Ovary (tissue), 9 donors: ENCODE results near the gene CCDC80. TPM values are rescaled to one million over a fixed set of nuclear protein-coding genes. Genes with fewer than 3 reads are reported as not detected.

Experiments
- DNase-seq, 5 donors: peaks; one replicate each; pipeline ENCODE4 v3.0.0-alpha.2; 2019 to 2020
- H3K27ac ChIP-seq, 2 donors: fragments of 200-600 bp; one replicate each; pipeline versions ENCODE4 v1.5.1 to v1.8.0; 2019 to 2022
- H3K27me3 ChIP-seq: fragments of 200-600 bp; one replicate; pipeline ENCODE4 v1.8.0; 2022
- H3K36me3 ChIP-seq: fragments of 200-600 bp; sonication (generic); one replicate; pipeline ENCODE4 v1.5.1; 2019
- H3K4me1 ChIP-seq: one replicate; pipeline ENCODE4 v1.8.1; 2013; ENCODE audit warnings: mild to moderate bottlenecking, moderate library complexity; ENCODE audit not compliant: insufficient read depth
- H3K4me3 ChIP-seq: fragments of 200-600 bp; sonication (generic); one replicate; pipeline ENCODE4 v1.5.1; 2017
- H3K9me3 ChIP-seq, 2 donors: fragments of 200-600 bp in 1 of 2; sonication (generic) in 1 of 2; one replicate each; pipeline versions ENCODE4 v1.5.1 to v1.8.1; 2013 to 2019; ENCODE audit warnings: mild to moderate bottlenecking in 1 of 2, moderate library complexity in 1 of 2
- CTCF ChIP-seq, 3 donors: fragments of 450-650 bp in 2 of 3; fragments of 200-600 bp in 1 of 3; IDR thresholded peaks; one replicate each; pipeline versions ENCODE4 v1.5.1 to v1.8.0; 2016 to 2022; ENCODE audit warnings: antibody characterized with exemption in 3 of 3, mild to moderate bottlenecking in 1 of 3
- EP300 ChIP-seq: sonication (generic); formaldehyde crosslinking; IDR thresholded peaks from one replicate; pipeline ENCODE4 v1.6.1; 2017; ENCODE audit warnings: antibody characterized with exemption
- POLR2A ChIP-seq: fragments of 450-650 bp; IDR thresholded peaks from one replicate; pipeline ENCODE4 v1.6.1; 2017; ENCODE audit warnings: antibody characterized with exemption, mild to moderate bottlenecking, moderate library complexity
- WGBS, 3 donors: extraction: QIAGEN DNeasy Blood & Tissue Kit in 1 of 3; methylation state at CpG; one replicate each; pipeline versions ENCODE4 v1.1.5 to v1.1.7; 2013 to 2017; 5-methylcytosine and 5-hydroxymethylcytosine counted together
- intact Hi-C, 4 donors: fragments of 100-400 bp; cut with DNase I; formaldehyde crosslinking; loops; one replicate each; pipeline versions ENCODE4 v1.11.0 to v1.15.1; 2022 to 2023
- polyA plus RNA-seq, 2 donors: library from polyadenylated mRNA; stranded (reverse); fragments of 200-250 nt in 1 of 2; fragments of 350-450 nt in 1 of 2; fragmentation: Illumina TruSeq in 1 of 2; extraction: RNeasy Lipid Tissue Mini Kit (QIAGEN cat#74804) in 1 of 2; gene quantifications; one replicate each; pipeline ENCODE4 v1.2.3, GENCODE V29; 2013 to 2014
- total RNA-seq, 7 donors: library from RNA; depleted of rRNA in 2 of 7; stranded (reverse); fragments of >200 nt in 2 of 7; fragmentation: NEBNext Ultra II Directional in 3 of 7; extraction: Animal tissue kit (Norgen Biotek cat#: 25700) in 3 of 7; gene quantifications; one replicate each; pipeline versions ENCODE4 v1.1.0 to v1.2.4, GENCODE V29; 2016 to 2023
- donor health status: DM: no; HTN: no; CAD: no; lungs with moderate emphysema.
- donor health status: DM: no; HTN: no; CAD: no.
- donor health status: Bipolar disorder and iron deficiency.
- donor health status: DM: yes; HTN: yes; CAD: no.
- donor health status: DM: no; HTN: no; CAD: no.
- donor health status: DM: yes; HTN: yes; CAD: no.

Gene CCDC80
- total and polyA plus RNA-seq, 9 donors = 13.2 to 539 (median 92.2) TPM

DNA sequence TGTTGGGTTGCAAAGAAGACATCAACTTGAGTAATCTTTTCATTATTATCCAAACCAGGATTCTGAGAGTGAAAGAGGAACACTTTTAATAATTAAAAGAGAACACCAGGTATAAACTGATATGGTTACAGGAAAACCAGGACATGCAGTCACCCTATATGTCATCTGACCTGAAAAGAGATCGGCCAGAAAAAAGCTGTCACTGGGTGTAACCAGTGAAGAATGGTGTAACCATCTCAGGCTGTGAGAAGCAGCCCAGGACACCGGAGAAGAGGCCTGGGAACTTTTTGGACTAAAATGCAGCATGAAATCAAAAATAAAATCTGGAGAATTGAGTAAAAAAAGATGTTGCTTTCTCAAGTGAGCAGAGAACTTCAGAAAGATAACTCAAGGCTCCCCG, 10.1 kb upstream of the CCDC80 start:
- Histone ChIP-seq H3K4me1 (peaks cover 2% of the 10 kb centered on the region), H3K4me3 (no peak overlapping the region), H3K9me3 (no peaks in the 10 kb centered on the region), H3K27me3 (no peaks in the 10 kb centered on the region), H3K27ac (no peak overlapping the region), H3K36me3 (no peaks in the 10 kb centered on the region)
- TF ChIP-seq CTCF (IDR thresholded peaks at IDR 0.05) = no peak
- no peak for TF ChIP-seq EP300
- no peak for TF ChIP-seq POLR2A
- intact Hi-C loops = no loop called here
- no peak for DNase-seq
- 93 to 97% (median 94%) methylated on average over 3 of the region's 3 CpGs for WGBS, 3 donors

DNA sequence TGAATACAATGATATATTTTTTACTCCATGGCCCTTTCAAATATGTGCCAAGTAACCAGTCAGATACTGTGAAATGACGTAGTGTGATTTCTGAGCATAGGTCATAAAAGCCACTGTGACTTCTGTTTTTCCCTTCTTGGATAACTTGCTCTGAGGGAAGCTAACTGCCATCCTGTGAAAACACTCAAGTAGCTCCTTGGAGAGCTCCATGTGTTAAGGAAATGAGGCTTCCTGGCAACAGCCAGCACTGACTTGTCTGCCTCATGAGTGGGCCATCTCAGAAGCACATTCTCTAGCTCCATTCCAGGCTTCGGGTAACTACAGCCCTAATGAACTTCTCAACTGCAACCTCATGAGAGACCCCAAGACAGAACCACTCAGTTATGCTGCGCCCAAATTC, 9.5 kb upstream of the CCDC80 start:
- no peak overlapping the region for H3K27ac ChIP-seq
- H3K4me1 ChIP-seq = peaks cover 2% of the 10 kb centered on the region
- no peak for TF ChIP-seq CTCF (IDR thresholded peaks at IDR 0.05)
- TF ChIP-seq EP300 = no peak
- TF ChIP-seq POLR2A = no peak
- no peaks in the 10 kb centered on the region for H3K9me3 ChIP-seq
- no peaks in the 10 kb centered on the region for H3K36me3 ChIP-seq
- DNase-seq = no peak
- WGBS, 3 donors = 89 to 93% (median 92%) methylated on average over 3 of the region's 3 CpGs
- H3K4me3 ChIP-seq = no peak overlapping the region
- no peaks in the 10 kb centered on the region for H3K27me3 ChIP-seq
- intact Hi-C loops = no loop called here

GRCh38 chr3:112649478-112649735, 8.5 kb upstream of the CCDC80 start:
- no peak overlapping the region for H3K27ac ChIP-seq
- intact Hi-C loops = loop anchor here in 3 of 4 donors (5.0 to 10.0 kb wide), 4 partner anchors 65 to 335 kb away; partner anchors contain the start of gene CD200R1 (in 1 of the 3)
- 39 to 46% (median 43%) methylated on average over 1 of the region's 1 CpG for WGBS, 3 donors
- H3K9me3 ChIP-seq = no peaks in the 10 kb centered on the region
- no peak for DNase-seq
- no peaks in the 10 kb centered on the region for H3K4me1 ChIP-seq
- no peaks in the 10 kb centered on the region for H3K27me3 ChIP-seq
- no peak overlapping the region for H3K4me3 ChIP-seq
- TF ChIP-seq CTCF (IDR thresholded peaks at IDR 0.05) (no peak), POLR2A (no peak), EP300 (no peak)
- no peaks in the 10 kb centered on the region for H3K36me3 ChIP-seq

- 17 to 39% (median 18%) methylated on average over 5 of the region's 5 CpGs for WGBS, 3 donors
- no peak for TF ChIP-seq EP300
- Histone ChIP-seq H3K27me3 (no peaks in the 10 kb centered on the region), H3K4me1 (no peaks in the 10 kb centered on the region), H3K9me3 (no peaks in the 10 kb centered on the region), H3K36me3 (no peaks in the 10 kb centered on the region), H3K4me3 (no peak overlapping the region), H3K27ac (no peak overlapping the region)
- no peak for DNase-seq
- intact Hi-C loops = loop anchor here in 3 of 4 donors (5.0 to 10.0 kb wide), 4 partner anchors 62 to 338 kb away; partner anchors contain the start of gene CD200R1 (in 1 of the 3)
Measured at GRCh38 chr3:112647122-112647521, 6.2 kb upstream of the CCDC80 start.

GRCh38 chr3:112646623-112647022, 5.7 kb upstream of the CCDC80 start:
- no peaks in the 10 kb centered on the region for H3K4me1 ChIP-seq
- no peak overlapping the region for H3K27ac ChIP-seq
- H3K4me3 ChIP-seq = no peak overlapping the region
- H3K36me3 ChIP-seq = no peaks in the 10 kb centered on the region
- intact Hi-C loops = loop anchor here in 3 of 4 donors (5.0 to 10.0 kb wide), 4 partner anchors 62 to 338 kb away; partner anchors contain the start of gene CD200R1 (in 1 of the 3)
- H3K9me3 ChIP-seq = no peaks in the 10 kb centered on the region
- no peaks in the 10 kb centered on the region for H3K27me3 ChIP-seq
- TF ChIP-seq EP300 (no peak), CTCF (IDR thresholded peaks at IDR 0.05) (no peak), POLR2A (no peak)
- DNase-seq = no peak
- 74 to 81% (median 76%) methylated on average over 7 of the region's 7 CpGs for WGBS, 3 donors
